ENCODE results near the gene ZNF581.
A peak's percentile ranks its signal among the peaks of the same experiment; 100 is the strongest.

ZNF581 gene

DNA sequence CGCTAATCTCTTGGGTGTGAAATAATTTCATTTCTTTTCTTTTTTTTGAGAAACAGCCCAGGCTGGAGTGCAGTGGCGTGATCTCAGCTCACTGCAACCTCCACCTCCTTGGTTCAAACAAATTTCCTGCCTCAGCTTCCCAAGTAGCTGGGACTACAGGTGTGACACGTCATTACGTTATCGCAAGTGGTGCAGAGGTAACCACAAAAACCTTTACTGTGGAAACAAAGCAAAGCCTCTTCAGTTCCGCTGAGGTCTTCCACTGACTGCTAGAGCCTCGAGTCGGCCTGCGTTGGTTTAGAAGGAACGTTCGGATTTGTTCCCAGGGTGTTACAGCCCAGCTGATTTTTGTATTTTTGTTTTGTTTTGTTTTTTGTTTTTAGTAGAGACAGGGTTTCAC, 17.1 kb upstream of the ZNF581 start:
- peak; percentile 73 for DNase-seq (ENCODE audit: low spot score)

DNA sequence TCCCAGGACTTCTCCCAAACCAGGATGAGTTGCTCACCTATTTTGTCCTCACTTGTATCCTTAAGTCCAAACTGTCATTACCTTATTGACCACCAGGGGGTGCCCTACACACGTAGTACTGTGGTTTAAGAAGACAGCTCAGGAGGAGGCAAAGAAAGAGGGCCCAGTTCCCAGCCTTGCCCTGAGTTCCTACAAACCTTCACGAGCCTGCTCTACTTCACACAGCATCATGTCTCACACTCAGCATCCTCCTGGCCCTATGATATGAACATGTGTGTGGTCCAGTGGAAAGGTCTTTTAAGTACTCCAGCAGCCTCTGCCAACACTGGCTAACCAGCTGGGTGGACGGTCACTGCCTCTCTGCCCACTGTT, 11.0 kb upstream of the ZNF581 start:
- peak; percentile 94 for DNase-seq (ENCODE audit: low spot score)

DNA sequence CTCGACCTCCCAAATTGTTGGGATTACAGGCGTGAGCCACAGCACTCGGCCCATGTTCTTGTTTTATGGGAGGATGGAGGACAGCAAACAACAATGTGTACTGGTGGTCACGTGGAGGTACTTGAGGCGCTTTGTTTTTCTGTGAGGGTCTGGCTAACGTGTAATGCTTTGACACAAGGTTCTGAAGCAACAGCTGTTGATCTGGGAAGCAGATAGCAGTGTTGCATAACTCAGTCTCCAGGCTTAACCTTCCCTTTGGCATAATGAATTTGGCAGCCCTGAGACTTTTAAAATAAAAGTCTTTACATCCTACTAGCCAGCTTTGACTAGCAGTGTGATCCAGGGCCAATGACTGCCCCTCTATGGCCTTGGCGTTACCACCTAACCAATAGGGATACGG, 9.6 kb upstream of the ZNF581 start:
- no peak for DNase-seq (ENCODE audit: low spot score)

DNA sequence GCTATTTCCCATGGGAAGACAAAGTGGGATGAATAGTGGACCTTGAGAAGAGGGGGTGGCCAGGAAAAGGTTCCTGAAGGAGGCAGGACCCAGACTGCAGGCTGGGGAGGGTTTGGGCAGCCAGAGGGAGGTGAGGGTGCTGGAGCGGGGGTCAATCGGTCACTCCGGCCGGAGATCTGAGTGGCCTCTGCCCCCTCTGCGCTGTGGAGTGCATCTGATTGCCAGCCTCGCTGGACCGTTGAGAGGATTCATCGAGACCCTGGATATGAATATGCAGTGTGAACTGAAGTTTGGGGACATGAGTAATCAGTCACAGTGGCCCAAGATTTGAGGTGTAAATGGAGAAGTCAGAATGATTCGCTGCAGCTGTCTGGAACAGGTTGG, 8.1 kb upstream of the ZNF581 start:
- DNase-seq (ENCODE audit: low spot score) = no peak

DNA sequence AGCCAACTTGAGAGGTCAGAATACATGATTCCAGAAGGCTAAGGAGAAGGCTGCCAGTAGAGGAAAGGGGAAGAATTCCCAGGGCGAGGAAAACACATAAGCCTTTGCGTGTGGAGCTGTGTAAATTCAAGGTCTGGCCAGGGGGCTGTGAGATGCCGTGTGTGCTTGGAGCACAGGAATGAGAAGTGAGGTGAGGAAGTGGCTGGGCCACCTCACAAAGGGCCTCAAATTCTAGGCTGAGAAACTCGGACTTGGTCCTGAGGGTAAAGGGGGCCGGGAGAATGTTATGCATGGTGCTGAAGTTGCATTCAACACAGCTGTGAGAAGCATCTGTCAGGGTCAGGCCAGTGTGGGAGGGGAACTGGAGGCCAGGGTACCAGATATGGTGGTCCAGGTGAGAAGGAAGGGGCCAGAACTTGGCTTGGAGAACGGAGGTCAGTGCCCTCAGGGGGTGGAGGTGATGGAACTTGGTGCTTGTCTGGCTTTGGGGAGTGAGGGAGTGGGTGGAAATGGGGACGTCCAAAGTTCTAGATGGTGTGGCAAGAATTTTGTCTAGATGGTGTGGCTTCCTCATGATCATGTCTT, 7.5 kb upstream of the ZNF581 start:
- DNase-seq (ENCODE audit: low spot score) = no peak

DNA sequence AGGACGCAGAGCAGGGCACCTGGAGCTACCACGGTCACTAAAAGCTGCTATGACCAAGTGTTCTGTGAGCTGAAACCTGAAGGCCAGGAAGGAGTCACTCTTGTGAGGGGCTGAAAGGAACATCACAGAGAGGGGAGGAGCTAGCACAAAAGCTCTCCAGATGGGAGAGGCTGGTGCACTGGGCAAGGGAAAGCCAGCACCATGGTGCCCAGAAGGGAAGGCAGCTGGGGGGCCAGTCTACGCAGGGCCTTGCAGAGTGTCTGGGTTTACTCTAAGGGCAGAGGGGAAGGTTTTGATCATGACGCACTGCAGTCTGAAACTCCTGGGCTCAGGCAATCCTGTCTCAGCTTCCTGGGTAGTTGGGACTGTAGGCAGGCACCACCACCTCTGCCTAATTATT, 6.7 kb upstream of the ZNF581 start:
- DNase-seq (ENCODE audit: low spot score) = no peak

DNA sequence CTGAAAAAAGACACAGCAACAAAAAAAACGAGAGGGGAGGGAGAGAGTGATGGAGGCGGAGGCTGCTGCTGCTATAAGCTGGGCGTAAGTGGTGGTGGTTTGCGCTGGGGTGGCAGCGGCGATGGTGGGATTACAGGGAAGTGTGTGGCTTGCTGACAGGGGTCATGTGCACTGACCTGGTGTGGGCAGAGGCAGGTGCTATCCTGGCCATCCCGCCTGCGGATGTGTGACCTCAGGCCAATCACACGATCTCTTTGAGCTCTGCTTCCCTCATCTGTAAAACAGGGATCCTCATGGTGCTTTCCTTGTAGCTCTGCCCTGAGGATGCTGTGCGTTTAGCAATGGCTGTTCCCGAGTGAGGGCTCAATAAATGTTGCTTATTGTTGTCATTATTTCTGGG, 5.9 kb upstream of the ZNF581 start:
- no peak for DNase-seq (ENCODE audit: low spot score)

DNA sequence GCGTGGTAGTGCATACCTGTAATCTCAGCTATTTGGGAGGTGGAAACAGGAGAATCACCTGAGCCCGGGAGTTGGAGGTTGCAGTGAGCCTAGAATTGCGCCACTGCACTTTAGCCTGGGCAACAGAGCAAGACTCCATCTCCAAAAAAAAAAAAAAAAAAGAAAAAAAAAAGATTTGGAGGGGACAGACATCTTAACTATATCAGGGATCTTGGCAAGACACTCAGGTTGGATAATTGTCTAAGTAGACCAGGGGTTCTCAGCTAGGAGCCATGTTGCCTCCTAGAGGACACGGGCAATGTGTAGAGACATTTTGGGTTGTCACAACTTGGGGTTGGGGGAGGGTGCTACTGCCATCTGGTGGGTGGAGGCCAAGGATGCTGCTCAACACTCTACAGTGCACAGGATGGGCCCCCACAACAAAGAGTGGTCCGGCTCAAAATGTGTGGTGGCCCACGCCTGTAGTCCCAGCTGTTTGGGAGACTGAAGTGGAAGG, 4.5 kb upstream of the ZNF581 start:
- DNase-seq (ENCODE audit: low spot score) = peak; percentile 70

DNA sequence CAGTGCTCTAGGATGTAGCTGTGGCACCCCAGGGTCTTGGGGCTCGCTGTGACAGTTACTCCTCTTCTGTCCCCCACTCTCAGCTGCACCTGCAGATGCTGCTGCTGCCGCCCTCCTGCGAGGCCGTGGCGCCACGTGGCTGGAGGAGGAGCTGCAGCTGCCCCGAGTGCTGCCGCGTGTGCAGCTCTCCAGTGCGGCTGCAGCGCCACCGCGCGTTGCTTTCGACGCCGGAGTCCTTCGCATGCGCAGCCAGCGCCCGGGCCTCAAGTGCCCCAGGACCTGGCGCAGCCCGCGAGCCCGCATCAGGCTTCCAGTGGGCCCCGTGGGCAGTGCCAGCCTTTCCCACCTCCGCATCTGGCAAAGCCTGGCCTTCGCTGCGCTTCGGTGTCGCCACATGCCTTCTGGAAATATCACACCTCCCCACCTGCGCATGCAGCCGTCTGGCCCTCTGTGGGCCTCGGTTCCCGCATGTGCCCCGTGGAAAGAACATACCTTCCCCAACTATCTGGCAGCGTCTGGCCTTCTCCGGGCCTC, 3.3 kb upstream of the ZNF581 start:
- peak; percentile 72 for DNase-seq (ENCODE audit: low spot score)

DNA sequence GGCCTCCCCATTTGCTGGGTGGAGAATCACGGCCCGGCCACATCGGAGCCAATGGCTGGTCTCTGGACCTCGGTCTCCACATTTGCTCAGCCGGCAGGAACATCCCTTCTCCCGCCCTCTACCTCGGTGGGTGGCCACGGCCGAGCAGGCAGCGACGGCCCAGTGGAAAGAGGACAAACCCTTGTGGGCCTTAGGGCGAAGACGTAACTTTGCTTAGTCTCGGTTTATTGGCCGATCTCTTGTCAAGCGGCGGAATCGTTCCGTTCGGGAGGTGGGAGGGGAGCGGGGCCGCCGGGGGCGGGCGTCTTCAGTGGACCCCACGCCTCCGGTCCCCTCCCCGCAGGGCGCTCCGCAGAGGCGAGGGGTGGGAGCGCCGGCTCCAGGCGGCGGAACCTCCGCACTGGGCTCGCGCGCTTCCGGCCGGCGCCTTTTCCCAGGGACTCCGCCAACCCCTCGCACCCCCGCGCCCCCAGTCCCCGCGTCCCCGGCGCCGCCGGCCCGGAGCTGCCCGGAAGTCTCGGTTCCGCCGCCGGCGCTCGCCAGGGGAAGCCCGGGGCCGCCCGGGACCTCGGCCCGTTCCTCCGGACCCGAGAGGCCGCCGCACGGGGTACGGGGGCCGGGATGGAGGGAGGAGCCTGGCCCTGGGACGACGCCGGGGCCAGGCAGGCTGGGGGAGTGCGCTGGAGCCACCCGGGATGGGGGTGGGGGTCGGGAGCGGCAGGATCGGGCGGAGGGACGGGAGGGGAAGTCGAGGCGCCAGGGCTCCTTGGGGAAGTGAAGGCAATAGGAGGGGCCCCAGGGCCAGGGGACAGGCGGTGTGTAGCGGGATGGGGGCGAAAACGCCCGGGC, 2.6 kb upstream of the ZNF581 start, which contains the start of gene ZNF580:
ZNF580 (plus strand) TSS at position 426 of the 849 bp plus-strand sequence. CDS start 1,507 bp downstream, outside the sequence.
- DNase-seq (ENCODE audit: low spot score) = peak; percentile 53

DNA sequence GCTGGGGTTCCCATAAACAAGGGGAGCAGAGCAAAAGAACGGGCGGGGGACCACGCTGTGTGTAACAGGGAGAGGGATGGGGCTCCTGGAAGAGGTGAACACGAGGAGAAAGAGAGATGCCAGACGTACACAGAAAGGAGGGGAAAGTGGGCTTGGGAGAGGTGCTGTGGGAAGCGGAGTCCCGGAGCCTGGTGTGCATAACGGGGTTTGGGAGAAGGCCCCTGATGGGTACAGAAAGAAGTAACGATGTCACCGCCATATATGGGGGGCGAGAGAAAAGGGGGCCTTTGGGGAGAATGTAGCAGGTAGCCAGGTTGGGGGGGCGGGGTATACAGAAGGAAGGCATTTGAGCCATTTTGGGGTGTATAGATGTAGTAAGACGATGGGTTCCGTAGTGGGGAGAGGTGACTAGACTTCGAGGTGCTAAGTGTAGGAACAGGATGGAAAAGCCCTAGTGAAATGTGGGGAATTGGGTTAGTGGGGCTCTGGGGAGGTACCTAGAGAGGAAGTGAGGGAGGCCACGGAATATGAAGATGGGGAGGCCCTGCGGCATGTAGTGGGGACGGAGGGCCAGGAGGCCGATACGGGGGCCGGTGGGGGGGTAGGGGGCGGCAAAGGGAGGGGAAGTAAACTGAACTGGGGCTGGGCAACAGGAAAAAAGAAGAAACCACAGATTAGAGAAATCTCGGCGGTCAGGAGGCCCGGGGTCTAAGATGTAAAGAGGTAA, 1.9 kb upstream of the ZNF581 start:
- DNase-seq (ENCODE audit: low spot score) = peak; percentile 26

DNA sequence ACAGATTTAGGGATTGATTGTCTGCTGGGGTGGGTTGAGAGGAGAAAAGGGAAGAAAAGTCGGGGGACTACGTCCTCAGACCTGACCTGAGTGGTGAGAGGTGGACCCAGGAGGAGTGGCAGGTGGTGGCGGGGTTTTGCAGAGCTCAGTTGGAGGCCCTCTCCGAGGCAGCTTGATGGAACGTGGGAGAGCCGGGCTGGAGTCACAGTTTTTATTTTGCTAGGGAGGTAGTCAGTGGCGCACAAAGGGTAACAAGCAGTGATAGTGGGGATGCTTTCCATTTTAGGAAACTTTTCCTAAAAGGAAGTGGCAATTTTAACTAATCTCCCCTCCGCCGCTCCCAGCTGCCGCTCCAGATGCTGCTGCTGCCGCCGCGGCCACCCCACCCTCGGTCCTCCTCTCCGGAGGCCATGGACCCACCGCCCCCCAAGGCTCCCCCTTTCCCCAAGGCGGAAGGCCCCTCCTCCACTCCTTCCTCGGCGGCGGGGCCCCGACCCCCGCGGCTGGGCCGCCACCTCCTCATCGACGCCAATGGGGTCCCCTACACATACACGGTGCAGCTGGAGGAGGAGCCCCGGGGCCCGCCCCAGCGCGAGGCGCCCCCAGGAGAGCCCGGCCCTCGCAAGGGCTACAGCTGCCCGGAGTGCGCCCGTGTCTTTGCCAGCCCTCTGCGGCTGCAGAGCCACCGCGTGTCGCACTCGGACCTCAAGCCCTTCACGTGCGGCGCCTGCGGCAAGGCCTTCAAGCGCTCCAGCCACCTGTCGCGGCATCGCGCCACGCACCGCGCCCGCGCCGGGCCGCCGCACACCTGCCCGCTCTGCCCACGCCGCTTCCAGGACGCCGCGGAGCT, 1.1 kb upstream of the ZNF581 start:
- DNase-seq (ENCODE audit: low spot score) = no peak

DNA sequence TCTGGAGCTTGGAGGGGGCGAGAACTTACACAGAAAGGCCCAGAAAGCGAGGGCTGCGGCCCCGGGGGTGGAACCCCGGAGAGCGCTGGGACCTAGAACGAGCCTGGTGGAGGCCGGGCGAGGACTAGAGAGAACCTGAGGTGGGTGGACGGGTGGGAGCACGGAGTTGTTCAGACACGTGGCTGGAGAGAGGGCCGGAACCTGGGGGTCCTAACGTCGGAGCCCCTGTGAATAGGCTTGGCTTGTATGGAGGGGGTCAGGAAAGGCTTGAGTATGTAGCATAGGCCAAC, 383 bp downstream of the ZNF581 start:
- no peak for DNase-seq (ENCODE audit: low spot score)

DNA sequence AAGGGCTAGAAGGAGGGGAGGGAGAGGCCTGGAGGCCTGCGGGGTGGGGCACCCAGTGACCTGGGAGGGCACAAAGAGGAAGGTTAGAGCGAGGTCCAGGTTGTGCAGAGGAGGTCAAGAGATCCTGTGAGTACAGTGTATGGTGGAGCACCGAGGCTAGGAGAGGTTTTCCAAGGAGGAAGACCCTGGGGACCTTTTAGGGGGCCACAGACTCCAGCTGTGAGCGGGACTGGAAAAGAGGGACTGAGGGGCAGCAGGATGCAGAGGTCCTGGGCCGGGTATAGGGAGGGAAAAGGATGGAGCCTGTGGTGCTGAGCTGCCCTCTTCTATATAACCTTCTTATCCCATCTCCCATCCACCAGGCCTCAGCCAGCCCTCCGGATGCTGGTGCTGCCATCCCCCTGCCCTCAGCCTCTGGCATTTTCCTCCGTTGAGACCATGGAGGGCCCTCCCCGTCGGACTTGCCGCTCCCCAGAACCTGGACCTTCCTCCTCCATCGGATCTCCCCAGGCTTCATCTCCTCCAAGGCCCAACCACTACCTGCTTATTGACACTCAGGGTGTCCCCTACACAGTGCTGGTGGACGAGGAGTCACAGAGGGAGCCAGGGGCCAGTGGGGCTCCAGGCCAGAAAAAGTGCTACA, 863 bp downstream of the ZNF581 start:
- DNase-seq (ENCODE audit: low spot score) = no peak

DNA sequence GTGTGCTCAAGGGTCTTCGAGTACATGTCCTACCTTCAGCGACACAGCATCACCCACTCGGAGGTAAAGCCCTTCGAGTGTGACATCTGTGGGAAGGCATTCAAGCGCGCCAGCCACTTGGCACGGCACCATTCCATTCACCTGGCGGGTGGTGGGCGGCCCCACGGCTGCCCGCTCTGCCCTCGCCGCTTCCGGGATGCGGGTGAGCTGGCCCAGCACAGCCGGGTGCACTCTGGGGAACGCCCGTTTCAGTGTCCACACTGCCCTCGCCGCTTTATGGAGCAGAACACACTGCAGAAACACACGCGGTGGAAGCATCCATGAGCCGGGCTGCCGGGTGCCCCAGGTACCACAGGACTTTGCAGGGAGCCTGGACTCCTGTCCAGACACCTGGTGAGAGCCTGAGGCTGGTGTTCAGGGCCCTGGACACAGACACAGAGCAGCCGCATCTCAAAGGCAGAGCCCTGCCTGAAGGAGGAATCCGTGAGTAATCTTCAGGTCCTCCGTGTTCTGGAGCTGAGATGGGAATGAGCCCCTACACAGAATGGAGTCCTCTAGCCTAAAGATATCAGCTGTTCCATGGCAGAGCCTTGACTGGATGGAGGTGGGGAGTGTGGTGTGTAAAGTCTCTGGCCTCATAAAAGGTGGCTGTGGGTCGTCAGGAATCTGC, 1.5 kb downstream of the ZNF581 start:
- no peak for DNase-seq (ENCODE audit: low spot score)

DNA sequence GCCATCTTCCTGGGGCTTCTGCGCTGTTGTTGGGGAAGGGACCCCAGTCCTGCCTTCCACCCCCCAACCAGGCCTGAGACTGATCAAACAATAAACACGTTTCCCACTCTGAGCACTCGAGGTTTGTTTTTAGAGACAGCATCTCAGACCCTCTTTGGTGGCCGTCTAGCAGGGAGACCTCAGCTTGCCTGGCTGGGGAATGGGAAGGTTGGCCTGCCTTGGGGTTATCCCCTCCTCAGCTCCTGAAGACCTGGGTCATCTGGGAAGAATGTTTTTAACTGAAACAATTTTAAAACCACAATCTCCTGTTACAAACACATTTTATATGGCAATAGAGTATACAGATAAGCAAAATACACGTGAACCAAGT, 2.0 kb downstream of the ZNF581 start:
- no peak for DNase-seq (ENCODE audit: low spot score)

DNA sequence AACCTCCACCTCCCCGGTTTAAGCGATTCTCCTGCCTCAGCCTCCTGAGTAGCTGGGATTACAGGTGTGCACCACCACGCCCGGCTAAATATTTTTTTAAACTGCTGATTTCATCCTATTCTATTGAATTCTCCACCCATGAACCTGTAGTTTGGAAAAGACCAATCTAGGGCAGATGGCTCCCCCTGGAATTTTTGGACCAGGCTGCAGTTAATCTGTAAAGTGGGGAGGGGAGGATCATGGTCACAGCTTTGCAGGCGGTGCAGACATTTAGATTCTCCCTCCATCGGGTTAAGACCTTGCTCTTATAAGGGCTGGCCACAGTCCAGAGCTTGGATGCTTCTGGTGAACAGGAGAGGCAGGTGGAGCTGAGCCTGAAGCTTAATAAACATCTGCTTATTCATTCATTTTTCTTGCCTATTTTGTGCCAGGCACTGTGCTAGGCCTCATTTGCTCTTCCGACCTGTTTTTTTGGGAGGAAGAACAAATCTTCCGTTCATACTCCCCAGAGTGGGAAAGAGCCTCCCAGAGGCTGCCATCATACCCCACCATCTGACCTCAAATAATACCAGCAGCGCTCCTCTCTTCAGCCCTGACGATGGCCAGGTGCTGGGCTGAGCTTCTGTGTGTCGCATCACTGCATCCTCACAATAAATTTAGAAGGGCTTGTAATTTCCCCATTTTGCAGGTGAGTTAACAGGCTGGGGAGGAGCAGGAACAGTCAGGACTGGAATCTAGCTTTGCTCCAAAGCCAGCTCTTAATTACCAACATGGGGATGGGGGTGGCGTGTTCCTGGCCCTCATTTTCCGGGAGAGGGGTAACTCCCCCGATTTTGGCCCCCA, 3.7 kb downstream of the ZNF581 start:
- no peak for DNase-seq (ENCODE audit: low spot score)

DNA sequence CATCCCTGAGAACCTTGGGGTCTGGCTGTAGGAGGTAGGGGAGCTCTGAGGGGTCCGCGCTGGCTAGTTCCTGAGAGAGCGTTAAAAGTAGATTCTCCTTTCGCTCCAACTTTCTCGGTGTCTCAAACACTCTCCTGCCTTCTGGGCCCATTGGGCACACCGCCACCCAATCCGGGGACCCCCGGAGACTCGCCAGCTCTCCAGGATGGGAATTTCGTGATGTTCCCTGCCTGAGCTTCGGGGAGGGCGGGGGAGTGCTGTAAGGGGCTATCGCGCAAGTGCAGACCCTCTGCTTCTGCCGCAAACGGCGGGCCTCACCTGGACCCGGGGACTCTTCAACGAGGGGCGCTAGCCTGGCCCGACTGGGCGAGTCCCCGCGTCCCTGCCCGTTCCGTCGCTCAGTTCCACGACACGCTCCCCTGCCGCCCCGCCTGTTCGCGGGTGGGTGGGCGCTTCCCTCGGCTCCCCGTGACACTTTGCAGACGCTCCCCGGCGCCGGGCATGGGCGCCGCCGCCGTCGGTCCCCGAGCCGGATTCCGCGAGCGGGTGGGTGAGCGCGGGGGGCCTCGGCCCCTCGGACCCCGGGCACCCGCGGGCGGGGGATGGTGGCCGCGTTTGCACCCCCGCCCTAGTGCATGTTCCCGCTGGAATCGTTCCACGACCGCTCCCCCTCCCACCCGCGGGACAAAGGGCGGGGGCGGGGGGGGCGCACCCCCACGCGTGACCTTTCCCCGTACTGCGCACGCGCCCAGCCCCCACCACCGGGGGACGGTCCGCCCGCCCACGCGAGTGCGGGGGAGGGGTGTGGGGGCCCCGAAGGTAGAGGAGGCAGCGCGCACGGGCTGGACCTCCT, 4.5 kb downstream of the ZNF581 start, which contains the start of gene CCDC106:
CCDC106 (plus strand) TSS at position 481 of the 853 bp plus-strand sequence. CDS start 835 bp downstream, outside the sequence.
- DNase-seq (ENCODE audit: low spot score) = peak; percentile 27
